ENCODE results near the gene CCDC85B. TPM values are rescaled to one million over a fixed set of nuclear protein-coding genes. Genes with fewer than 3 reads are reported as not detected.
"Not testable (repeated sequence)": the region's sequence is repeated elsewhere in the genome, so short reads cannot be mapped to it uniquely, and the experiment has no call there.

Gene CCDC85B
- 35.9 TPM for polyA plus RNA-seq (2013)

DNA sequence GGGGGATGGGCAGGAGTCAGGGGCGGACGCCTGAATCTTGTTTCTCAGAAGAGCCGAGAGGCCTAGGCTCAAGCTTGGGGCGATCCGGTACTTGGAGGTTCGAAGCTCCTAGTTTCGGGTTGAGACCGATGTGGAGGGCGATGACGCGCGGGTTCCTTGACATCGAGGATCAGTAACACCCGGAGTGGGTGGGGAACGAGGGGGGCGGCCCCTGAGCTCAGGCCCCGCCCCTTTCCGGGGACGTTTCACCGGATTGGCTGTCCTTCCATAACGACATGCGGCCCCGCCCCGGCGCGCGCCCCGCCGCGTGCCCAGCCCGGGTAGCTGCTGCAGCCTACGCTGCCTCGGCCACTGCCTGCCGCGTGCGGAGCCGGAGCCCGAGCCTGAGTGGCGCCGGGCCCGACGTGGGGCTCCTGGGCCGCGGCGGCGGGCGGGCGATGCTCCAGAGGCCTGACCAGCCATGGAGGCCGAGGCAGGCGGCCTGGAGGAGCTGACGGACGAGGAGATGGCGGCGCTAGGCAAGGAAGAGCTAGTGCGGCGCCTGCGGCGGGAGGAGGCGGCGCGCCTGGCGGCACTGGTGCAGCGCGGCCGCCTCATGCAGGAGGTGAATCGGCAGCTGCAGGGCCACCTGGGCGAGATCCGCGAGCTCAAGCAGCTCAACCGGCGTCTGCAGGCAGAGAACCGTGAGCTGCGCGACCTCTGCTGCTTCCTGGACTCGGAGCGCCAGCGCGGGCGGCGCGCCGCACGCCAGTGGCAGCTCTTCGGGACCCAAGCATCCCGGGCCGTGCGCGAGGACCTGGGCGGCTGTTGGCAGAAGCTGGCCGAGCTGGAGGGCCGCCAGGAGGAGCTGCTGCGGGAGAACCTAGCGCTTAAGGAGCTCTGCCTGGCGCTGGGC, at the start of gene CCDC85B:
TSS of gene CCDC85B (plus strand) at position 350 of the 895 bp plus-strand sequence. CDS start at position 461, 111 bp downstream.
- ChIA-PET POLR2A (interaction anchor here (0.5 to 5.4 kb wide), 15 partner anchors 10 to 179 kb away, joined by 3 to 33 read pairs (median 3); partner anchors contain the start of genes BANF1, CFL1, CST6 and CTSW), CTCF (interaction anchor here (0.6 to 11.9 kb wide), 28 partner anchors 8 to 248 kb away, joined by 3 to 168 read pairs (median 7); partner anchors contain the start of genes AP5B1, C11orf68, CFL1 and CTSW)
- Histone ChIP-seq H3K9me3 (ENCODE audit: control extremely low read depth in 1 of 5, control insufficient read depth in 4 of 5, insufficient read depth in 2 of 5, low read depth in 1 of 5, low read length in 4 of 5) (no peaks in the 10 kb centered on the region), H3K4me1 (ENCODE audit: control extremely low read depth in 1 of 4, control insufficient read depth in 4 of 4, insufficient read depth in 4 of 4, low read length in 3 of 4) (peaks cover 11 to 78% (median 70%) of the 10 kb centered on the region in 4 experiments), H3K36me3 (ENCODE audit: control insufficient read depth in 4 of 4, insufficient read depth in 4 of 4, low read length in 3 of 4) (peaks cover 3 to 26% (median 17%) of the 10 kb centered on the region in 4 experiments), H3K27ac (ENCODE audit: insufficient read depth in 1 of 2, low read depth in 1 of 2, low read length in 2 of 2, poor library complexity in 1 of 2, severe bottlenecking in 2 of 2) (peak within 1 kb of the TSS; percentile 46 to 87), H3K27me3 (replicated peaks in 2 of 5; ENCODE audit: control insufficient read depth in 4 of 5, insufficient read depth in 5 of 5, low read length in 4 of 5) (no peaks in the 10 kb centered on the region), H3K4me3 (ENCODE audit: control insufficient read depth in 1 of 7, extremely low read depth in 1 of 7, insufficient read depth in 4 of 7, low read depth in 2 of 7, low read length in 6 of 7) (peak within 1 kb of the TSS; percentile 59 to 97 (median 87))
- 0% methylated on average over 85 of the region's 94 CpGs for WGBS (ENCODE audit: insufficient coverage)
- DNase-seq: peak; percentile 93 to 97 (median 97)

DNA sequence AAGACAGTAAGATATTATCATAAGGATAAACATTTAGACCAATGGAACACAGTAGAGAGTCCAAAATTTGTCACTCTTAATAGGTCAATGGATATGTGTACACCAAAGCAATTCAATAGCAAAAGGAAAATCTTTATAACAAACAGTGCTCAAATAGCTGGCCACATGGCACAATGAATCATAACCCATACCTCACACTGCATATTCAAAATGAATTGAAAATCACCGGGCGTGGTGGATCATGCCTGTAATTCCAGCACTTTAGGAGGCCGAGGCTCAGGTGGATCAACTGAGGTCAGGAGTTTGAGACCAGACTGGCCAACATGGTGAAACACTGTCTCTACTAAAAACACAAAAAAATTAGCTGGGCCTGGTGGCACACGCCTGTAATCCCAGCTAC, 48.3 kb upstream of the CCDC85B start:
- ChIA-PET CTCF (interaction anchor here (0.8 to 2.7 kb wide), 2 partner anchors 9 to 10 kb away, joined by 3 to 9 read pairs; partner anchors contain the start of gene SNX32), POLR2A (no interaction called here)
- Histone ChIP-seq H3K27me3 (replicated peaks in 2 of 5; ENCODE audit: control insufficient read depth in 4 of 5, insufficient read depth in 5 of 5, low read length in 4 of 5) (no peaks in the 10 kb centered on the region), H3K4me1 (ENCODE audit: control extremely low read depth in 1 of 4, control insufficient read depth in 4 of 4, insufficient read depth in 4 of 4, low read length in 3 of 4) (no peaks in the 10 kb centered on the region), H3K27ac (ENCODE audit: insufficient read depth in 1 of 2, low read depth in 1 of 2, low read length in 2 of 2, poor library complexity in 1 of 2, severe bottlenecking in 2 of 2) (no peak overlapping the region), H3K36me3 (ENCODE audit: control insufficient read depth in 4 of 4, insufficient read depth in 4 of 4, low read length in 3 of 4) (no peaks in the 10 kb centered on the region), H3K9me3 (ENCODE audit: control extremely low read depth in 1 of 5, control insufficient read depth in 4 of 5, insufficient read depth in 2 of 5, low read depth in 1 of 5, low read length in 4 of 5) (peaks cover 0 to 4% (median 0%) of the 10 kb centered on the region in 5 experiments), H3K4me3 (ENCODE audit: control insufficient read depth in 1 of 7, extremely low read depth in 1 of 7, insufficient read depth in 4 of 7, low read depth in 2 of 7, low read length in 6 of 7) (no peak overlapping the region)
- 100% methylated on average over 4 of the region's 4 CpGs for WGBS (ENCODE audit: insufficient coverage)
- DNase-seq: no peak

DNA sequence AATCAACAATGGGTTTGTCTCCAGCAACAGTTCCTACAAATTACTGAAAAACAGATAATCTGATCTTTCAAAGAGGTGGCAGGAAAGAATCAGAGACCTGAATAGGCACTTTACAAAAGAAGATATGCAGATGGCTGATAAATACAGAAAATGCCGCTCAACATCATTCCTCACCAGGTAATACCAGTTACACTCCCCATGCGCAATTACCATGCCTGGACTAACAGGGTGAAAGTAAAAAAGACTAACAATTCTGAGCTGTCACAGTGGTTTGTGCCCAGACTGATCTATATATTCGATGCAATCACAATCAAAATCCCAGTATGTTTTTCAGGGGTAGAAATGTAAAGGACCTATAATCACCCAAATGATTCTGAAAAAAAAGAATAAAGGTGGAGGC, 46.7 kb upstream of the CCDC85B start:
- Histone ChIP-seq H3K9me3 (ENCODE audit: control extremely low read depth in 1 of 5, control insufficient read depth in 4 of 5, insufficient read depth in 2 of 5, low read depth in 1 of 5, low read length in 4 of 5) (no peaks in the 10 kb centered on the region), H3K4me1 (ENCODE audit: control extremely low read depth in 1 of 4, control insufficient read depth in 4 of 4, insufficient read depth in 4 of 4, low read length in 3 of 4) (no peaks in the 10 kb centered on the region), H3K36me3 (ENCODE audit: control insufficient read depth in 4 of 4, insufficient read depth in 4 of 4, low read length in 3 of 4) (no peaks in the 10 kb centered on the region), H3K27me3 (replicated peaks in 2 of 5; ENCODE audit: control insufficient read depth in 4 of 5, insufficient read depth in 5 of 5, low read length in 4 of 5) (no peaks in the 10 kb centered on the region), H3K27ac (ENCODE audit: insufficient read depth in 1 of 2, low read depth in 1 of 2, low read length in 2 of 2, poor library complexity in 1 of 2, severe bottlenecking in 2 of 2) (no peak overlapping the region), H3K4me3 (ENCODE audit: control insufficient read depth in 1 of 7, extremely low read depth in 1 of 7, insufficient read depth in 4 of 7, low read depth in 2 of 7, low read length in 6 of 7) (no peak overlapping the region)
- POLR2A ChIA-PET: no interaction called here
- DNase-seq: no peak
- CTCF ChIA-PET: interaction anchor here (1.1 to 2.7 kb wide), 2 partner anchors 9 to 11 kb away, joined by 4 to 9 read pairs; partner anchors contain the start of gene SNX32
- WGBS (ENCODE audit: insufficient coverage): 100% methylated on average over 1 of the region's 3 CpGs

DNA sequence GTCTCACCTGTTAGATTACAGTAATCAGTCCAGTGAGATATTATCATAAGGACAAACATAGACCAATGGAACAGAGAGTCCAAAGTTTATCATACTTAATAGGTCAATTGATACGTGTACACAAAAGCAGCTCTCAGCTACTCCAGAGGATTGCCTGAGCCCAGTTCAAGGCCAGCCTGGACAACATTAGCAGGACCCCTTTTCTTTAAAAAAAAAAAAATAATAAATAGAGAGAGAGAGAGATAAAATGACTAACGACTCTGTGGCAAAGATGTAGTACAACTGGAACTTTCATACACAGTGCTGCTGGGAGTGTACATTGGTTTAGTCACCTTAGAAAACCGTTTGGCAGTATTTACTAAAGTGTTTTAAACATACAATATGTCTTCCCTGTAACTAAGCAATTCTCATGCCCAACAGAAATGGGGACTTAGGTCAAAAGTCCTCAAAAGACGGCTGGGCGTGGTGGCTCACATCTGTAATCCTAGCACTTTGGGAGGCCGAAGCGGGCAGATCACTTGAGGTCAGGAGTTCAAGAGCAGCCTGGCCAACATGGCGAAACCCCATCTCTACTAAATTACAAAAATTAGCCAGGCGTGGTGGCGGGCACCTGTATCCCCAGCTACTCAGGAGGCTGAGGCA, 46.1 kb upstream of the CCDC85B start:
- ChIA-PET POLR2A (interaction anchor here (0.7 kb wide), 1 partner anchor 65 kb away, joined by 5 read pairs; no protein-coding TSS in a partner anchor), CTCF (interaction anchor here (0.6 to 2.7 kb wide), 3 partner anchors 8 to 35 kb away, joined by 3 to 9 read pairs (median 4); partner anchors contain the start of gene SNX32)
- Histone ChIP-seq H3K36me3 (ENCODE audit: control insufficient read depth in 4 of 4, insufficient read depth in 4 of 4, low read length in 3 of 4) (no peaks in the 10 kb centered on the region), H3K27me3 (replicated peaks in 2 of 5; ENCODE audit: control insufficient read depth in 4 of 5, insufficient read depth in 5 of 5, low read length in 4 of 5) (no peaks in the 10 kb centered on the region), H3K27ac (ENCODE audit: insufficient read depth in 1 of 2, low read depth in 1 of 2, low read length in 2 of 2, poor library complexity in 1 of 2, severe bottlenecking in 2 of 2) (no peak overlapping the region), H3K4me1 (ENCODE audit: control extremely low read depth in 1 of 4, control insufficient read depth in 4 of 4, insufficient read depth in 4 of 4, low read length in 3 of 4) (no peaks in the 10 kb centered on the region), H3K4me3 (ENCODE audit: control insufficient read depth in 1 of 7, extremely low read depth in 1 of 7, insufficient read depth in 4 of 7, low read depth in 2 of 7, low read length in 6 of 7) (no peak overlapping the region), H3K9me3 (ENCODE audit: control extremely low read depth in 1 of 5, control insufficient read depth in 4 of 5, insufficient read depth in 2 of 5, low read depth in 1 of 5, low read length in 4 of 5) (no peaks in the 10 kb centered on the region)
- no peak for DNase-seq
- 84% methylated on average over 4 of the region's 10 CpGs for WGBS (ENCODE audit: insufficient coverage)

DNA sequence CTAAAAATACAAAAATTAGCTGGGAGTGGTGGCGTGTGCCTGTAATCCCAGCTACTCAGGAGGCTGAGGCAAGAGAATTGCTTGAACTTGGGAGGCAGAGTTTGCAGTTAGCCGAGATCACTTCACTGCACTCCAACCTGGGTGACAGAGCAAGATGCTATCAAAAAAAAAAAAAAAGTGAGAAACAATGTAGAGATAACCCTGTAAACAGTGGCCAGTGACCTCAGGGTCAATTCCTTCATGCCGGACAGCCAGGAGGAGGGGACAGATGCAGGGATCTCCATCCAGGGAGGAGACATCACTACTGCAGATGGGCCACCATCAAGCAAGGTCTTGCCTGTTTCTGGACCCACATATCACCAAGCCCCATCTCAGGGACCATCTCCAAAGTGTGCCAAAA, 42.7 kb upstream of the CCDC85B start:
- Histone ChIP-seq H3K27ac (ENCODE audit: insufficient read depth in 1 of 2, low read depth in 1 of 2, low read length in 2 of 2, poor library complexity in 1 of 2, severe bottlenecking in 2 of 2) (no peak overlapping the region), H3K27me3 (replicated peaks in 2 of 5; ENCODE audit: control insufficient read depth in 4 of 5, insufficient read depth in 5 of 5, low read length in 4 of 5) (no peaks in the 10 kb centered on the region), H3K9me3 (ENCODE audit: control extremely low read depth in 1 of 5, control insufficient read depth in 4 of 5, insufficient read depth in 2 of 5, low read depth in 1 of 5, low read length in 4 of 5) (peaks cover 0 to 7% (median 0%) of the 10 kb centered on the region in 5 experiments), H3K4me1 (ENCODE audit: control extremely low read depth in 1 of 4, control insufficient read depth in 4 of 4, insufficient read depth in 4 of 4, low read length in 3 of 4) (no peaks in the 10 kb centered on the region), H3K36me3 (ENCODE audit: control insufficient read depth in 4 of 4, insufficient read depth in 4 of 4, low read length in 3 of 4) (peaks cover 8 to 22% (median 18%) of the 10 kb centered on the region in 4 experiments), H3K4me3 (ENCODE audit: control insufficient read depth in 1 of 7, extremely low read depth in 1 of 7, insufficient read depth in 4 of 7, low read depth in 2 of 7, low read length in 6 of 7) (no peak overlapping the region)
- no peak for DNase-seq
- CTCF ChIA-PET: interaction anchor here (1.0 to 2.1 kb wide), 7 partner anchors 8 to 34 kb away, joined by 3 to 8 read pairs (median 3); partner anchors contain the start of genes CFL1 and MUS81
- 94% methylated on average over 2 of the region's 3 CpGs for WGBS (ENCODE audit: insufficient coverage)
- POLR2A ChIA-PET: no interaction called here

DNA sequence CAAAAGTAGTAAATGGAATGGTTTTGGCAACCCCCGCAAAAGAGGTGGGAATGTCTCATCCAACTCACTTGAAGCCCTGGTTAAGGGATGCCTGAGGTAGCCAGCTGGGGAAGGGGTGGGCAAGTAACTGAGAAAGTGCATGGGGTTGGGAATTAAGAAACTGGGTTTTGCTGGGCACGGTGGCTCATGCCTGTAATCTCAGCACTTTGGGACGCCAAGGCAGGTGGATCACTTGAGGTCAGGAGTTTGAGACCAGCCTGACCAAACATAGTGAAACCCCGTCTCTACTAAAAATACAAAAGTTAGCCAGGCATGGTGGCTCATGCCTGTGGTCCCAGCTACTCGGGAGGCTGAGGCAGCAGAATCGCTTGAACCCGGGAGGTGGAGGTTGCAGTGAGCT, 41.8 kb upstream of the CCDC85B start:
- not testable (repeated sequence) for DNase-seq; H3K4me1 ChIP-seq (ENCODE audit: control extremely low read depth in 1 of 4, control insufficient read depth in 4 of 4, insufficient read depth in 4 of 4, low read length in 3 of 4); H3K4me3 ChIP-seq (ENCODE audit: control insufficient read depth in 1 of 7, extremely low read depth in 1 of 7, insufficient read depth in 4 of 7, low read depth in 2 of 7, low read length in 6 of 7); H3K9me3 ChIP-seq (ENCODE audit: control extremely low read depth in 1 of 5, control insufficient read depth in 4 of 5, insufficient read depth in 2 of 5, low read depth in 1 of 5, low read length in 4 of 5); H3K27ac ChIP-seq (ENCODE audit: insufficient read depth in 1 of 2, low read depth in 1 of 2, low read length in 2 of 2, poor library complexity in 1 of 2, severe bottlenecking in 2 of 2); H3K27me3 ChIP-seq (replicated peaks in 2 of 5; ENCODE audit: control insufficient read depth in 4 of 5, insufficient read depth in 5 of 5, low read length in 4 of 5)
- ChIA-PET CTCF (interaction anchor here (0.8 to 1.4 kb wide), 5 partner anchors 9 to 69 kb away, joined by 3 read pairs; no protein-coding TSS in a partner anchor), POLR2A (interaction anchor here (0.6 to 0.8 kb wide), 2 partner anchors 22 to 275 kb away, joined by 3 read pairs; no protein-coding TSS in a partner anchor)
- peaks cover 12 to 31% (median 25%) of the 10 kb centered on the region in 4 experiments for H3K36me3 ChIP-seq (ENCODE audit: control insufficient read depth in 4 of 4, insufficient read depth in 4 of 4, low read length in 3 of 4)
- 77% methylated on average over 7 of the region's 7 CpGs for WGBS (ENCODE audit: insufficient coverage)
